GM12801 (cell line): ENCODE results near the gene UPK2.

Experiments
- CTCF ChIP-seq: IDR thresholded peaks from one replicate; pipeline ENCODE4 v1.5.1; 2011; ENCODE audit warnings: control low read depth; ENCODE audit not compliant: insufficient read length; ENCODE audit errors: extremely low read depth

UPK2 gene

GRCh38 chr11:118997627-118998387 lies 41.7 kb downstream of the UPK2 start, which contains the start of gene CENATAC:
CENATAC (plus strand) TSS chr11:118998138; CDS start chr11:118998198, 60 bp downstream.
- TF ChIP-seq CTCF = no peak

DNA sequence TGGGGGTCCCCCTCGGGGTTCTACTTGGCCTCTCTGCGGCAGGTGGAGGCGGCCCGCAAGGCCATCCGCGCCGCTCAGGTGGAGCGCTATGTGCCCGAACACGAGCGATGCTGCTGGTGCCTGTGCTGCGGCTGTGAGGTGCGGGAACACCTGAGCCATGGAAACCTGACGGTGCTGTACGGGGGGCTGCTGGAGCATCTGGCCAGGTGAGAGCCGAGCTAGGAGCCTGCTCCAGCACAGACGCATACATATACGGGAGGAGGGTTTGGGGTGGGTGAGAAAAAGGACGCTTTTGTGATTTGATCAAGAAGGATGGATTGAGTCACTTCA lies 42.3 kb downstream of the UPK2 start:
- no peak for TF ChIP-seq CTCF

GRCh38 chr11:118998822-118999221 lies 42.7 kb downstream of the UPK2 start:
- TF ChIP-seq CTCF = no peak

GRCh38 chr11:119000906-119001305 lies 44.8 kb downstream of the UPK2 start:
- no peak for TF ChIP-seq CTCF

DNA sequence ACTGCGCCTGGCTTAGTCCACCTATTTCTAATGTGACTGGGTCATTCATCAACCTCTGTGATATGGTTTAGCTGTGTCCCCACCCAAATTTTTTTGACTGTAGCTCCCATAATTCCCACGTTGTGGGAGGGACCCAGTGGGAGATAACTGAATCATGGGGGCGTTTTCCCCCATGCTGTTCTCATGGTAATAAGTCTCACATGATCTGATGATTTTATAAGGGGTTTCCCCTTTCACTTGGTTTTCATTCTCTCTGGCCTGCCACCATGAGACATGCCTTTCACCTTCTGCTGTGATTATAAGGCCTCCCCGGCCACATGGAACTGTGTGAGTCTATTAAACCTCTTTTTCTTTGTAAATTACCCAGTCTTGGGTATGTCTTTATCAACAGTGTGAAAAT lies 50.6 kb downstream of the UPK2 start:
- no peak for TF ChIP-seq CTCF
